Astrocyte (in vitro differentiated cells and primary cell): ENCODE results near the gene RUSC2. TPM values are rescaled to one million over a fixed set of nuclear protein-coding genes. Genes with fewer than 3 reads are reported as not detected.
"Not testable (repeated sequence)": the region's sequence is repeated elsewhere in the genome, so short reads cannot be mapped to it uniquely, and the experiment has no call there.

Source experiments
- DNase-seq: peaks from one replicate; pipeline ENCODE4 v3.0.0-alpha.2; 2010; ENCODE audit warnings: low read depth
- FAIRE-seq: peaks from 2 replicates; lab custom pipeline; 2011; peaks lifted over from hg19 to GRCh38; lab: Jason Lieb, UNC
- H2AFZ ChIP-seq: 2 replicates; pipeline ENCODE4 v1.6.0; 2012; ENCODE audit warnings: low read depth, low read length, inconsistent platforms
- H3K27ac ChIP-seq: 2 replicates; pipeline ENCODE4 v1.5.1; 2011; ENCODE audit warnings: low read depth, low read length, inconsistent platforms
- H3K27me3 ChIP-seq: 2 replicates; pipeline ENCODE4 v1.6.0; 2011; ENCODE audit warnings: low read length, inconsistent platforms; ENCODE audit not compliant: insufficient read depth
- H3K36me3 ChIP-seq: 2 replicates; pipeline ENCODE4 v1.5.1; 2011; ENCODE audit warnings: low read length, inconsistent platforms; ENCODE audit not compliant: insufficient read depth
- H3K4me1 ChIP-seq: 2 replicates; pipeline ENCODE4 v1.5.1; 2011; ENCODE audit warnings: low read length, inconsistent platforms; ENCODE audit not compliant: insufficient read depth
- H3K4me2 ChIP-seq: 2 replicates; pipeline ENCODE4 v1.6.0; 2012; ENCODE audit warnings: low read length, inconsistent platforms
- H3K4me3 ChIP-seq: 2 replicates; pipeline ENCODE4 v1.5.1; 2011; ENCODE audit warnings: low read depth, mild to moderate bottlenecking, low read length, inconsistent platforms; ENCODE audit not compliant: insufficient read depth
- H3K79me2 ChIP-seq: 2 replicates; pipeline ENCODE4 v1.6.0; 2012; ENCODE audit warnings: mild to moderate bottlenecking, low read length, inconsistent platforms; ENCODE audit not compliant: insufficient read depth
- H3K9ac ChIP-seq: 2 replicates; pipeline ENCODE4 v1.6.0; 2012; ENCODE audit warnings: mild to moderate bottlenecking, low read length, inconsistent platforms
- H3K9me3 ChIP-seq: 2 replicates; pipeline ENCODE4 v1.5.1; 2012; ENCODE audit warnings: low read depth, mild to moderate bottlenecking, low read length, inconsistent platforms; ENCODE audit not compliant: insufficient read depth
- H4K20me1 ChIP-seq: 2 replicates; pipeline ENCODE4 v1.6.0; 2012; ENCODE audit warnings: low read length, inconsistent platforms; ENCODE audit not compliant: insufficient read depth
- H3K27ac Mint-ChIP-seq: one replicate; pipeline ENCODE4 v1.8.0; 2021; ENCODE audit warnings: mild to moderate bottlenecking, mixed read lengths; ENCODE audit not compliant: unreplicated experiment
- H3K27me3 Mint-ChIP-seq: one replicate; pipeline ENCODE4 v1.8.0; 2021; ENCODE audit warnings: low read depth, mixed read lengths; ENCODE audit not compliant: unreplicated experiment
- H3K36me3 Mint-ChIP-seq: one replicate; pipeline ENCODE4 v1.8.0; 2021; ENCODE audit warnings: low read depth, mixed read lengths; ENCODE audit not compliant: unreplicated experiment
- H3K4me1 Mint-ChIP-seq: one replicate; pipeline ENCODE4 v1.8.0; 2021; ENCODE audit warnings: low read depth, mixed read lengths; ENCODE audit not compliant: unreplicated experiment
- H3K4me3 Mint-ChIP-seq: one replicate; pipeline ENCODE4 v1.8.0; 2021; ENCODE audit warnings: mild to moderate bottlenecking, moderate library complexity, mixed read lengths; ENCODE audit not compliant: unreplicated experiment
- H3K9me3 Mint-ChIP-seq: one replicate; pipeline ENCODE4 v1.8.0; 2021; ENCODE audit warnings: mild to moderate bottlenecking, mixed read lengths; ENCODE audit not compliant: unreplicated experiment
- CTCF ChIP-seq: IDR thresholded peaks from 2 replicates; pipeline ENCODE4 v1.5.1; 2011; ENCODE audit warnings: low read depth, mild to moderate bottlenecking, inconsistent platforms, low read length, moderate library complexity; ENCODE audit not compliant: insufficient read depth
- EZH2 ChIP-seq: IDR thresholded peaks from 2 replicates; pipeline ENCODE4 v1.6.1; 2012; ENCODE audit warnings: mild to moderate bottlenecking, low read length, inconsistent platforms; ENCODE audit not compliant: insufficient read depth
- total RNA-seq: library from RNA; stranded (reverse); gene quantifications from 2 replicates; pipeline ENCODE4 v1.2.1, GENCODE V29; 2021

Gene RUSC2
- total RNA-seq, 1 donor from 2014 or later: 63.8 TPM

- TF ChIP-seq CTCF (no peak), EZH2 (no peak)
- FAIRE-seq: no peak
These were observed 31.8 kb downstream of the RUSC2 start for GRCh38 chr9:35521708-35522107.

GRCh38 chr9:35522187-35522586 is 32.3 kb downstream of the RUSC2 start:
- Histone ChIP-seq H3K4me2 (peak overlapping the region; percentile 7), H3K9me3 (no peaks in the 10 kb centered on the region), H2AFZ (no peak overlapping the region), H3K27ac (peak overlapping the region; percentile 96), H3K9ac (peak overlapping the region; percentile 32), H3K36me3 (no peaks in the 10 kb centered on the region), H3K4me1 (peaks cover 66% of the 10 kb centered on the region), H4K20me1 (no peaks in the 10 kb centered on the region), H3K79me2 (peaks cover 74% of the 10 kb centered on the region), H3K4me3 (no peak overlapping the region), H3K27me3 (no peaks in the 10 kb centered on the region)
- H3K27me3 Mint-ChIP-seq: no peaks in the 10 kb centered on the region
- DNase-seq (no peak), FAIRE-seq (no peak)
- H3K4me3 Mint-ChIP-seq: peak overlapping the region; percentile 77
- peak overlapping the region; percentile 100 for H3K27ac Mint-ChIP-seq
- no peaks in the 10 kb centered on the region for H3K36me3 Mint-ChIP-seq
- H3K4me1 Mint-ChIP-seq: peaks cover 73% of the 10 kb centered on the region
- no peaks in the 10 kb centered on the region for H3K9me3 Mint-ChIP-seq
- TF ChIP-seq EZH2: no peak
- peak; percentile 12 for TF ChIP-seq CTCF

More at GRCh38 chr9:35521708-35522107, 31.8 kb downstream of the RUSC2 start:
- no peak overlapping the region for H2AFZ ChIP-seq
- H3K4me1 ChIP-seq: peaks cover 70% of the 10 kb centered on the region
- H3K4me3 ChIP-seq: no peak overlapping the region
- H3K36me3 ChIP-seq: no peaks in the 10 kb centered on the region
- DNase-seq: peak; percentile 94
- H3K9me3 Mint-ChIP-seq: no peaks in the 10 kb centered on the region
- no peaks in the 10 kb centered on the region for H3K36me3 Mint-ChIP-seq
- H4K20me1 ChIP-seq: no peaks in the 10 kb centered on the region
- H3K27me3 Mint-ChIP-seq: no peaks in the 10 kb centered on the region
- H3K4me1 Mint-ChIP-seq: peaks cover 74% of the 10 kb centered on the region
- peak overlapping the region; percentile 32 for H3K9ac ChIP-seq
- H3K27ac ChIP-seq: peak overlapping the region; percentile 96
- peaks cover 70% of the 10 kb centered on the region for H3K79me2 ChIP-seq
- H3K4me2 ChIP-seq: peak overlapping the region; percentile 7
- H3K9me3 ChIP-seq: no peaks in the 10 kb centered on the region
- H3K4me3 Mint-ChIP-seq: peak overlapping the region; percentile 77
- peak overlapping the region; percentile 100 for H3K27ac Mint-ChIP-seq
- H3K27me3 ChIP-seq: no peaks in the 10 kb centered on the region

- H3K4me1 ChIP-seq: peaks cover 61% of the 10 kb centered on the region
- peak overlapping the region; percentile 96 for H3K27ac ChIP-seq
- no peak for DNase-seq
- Mint-ChIP-seq H3K4me1 (peaks cover 68% of the 10 kb centered on the region), H3K9me3 (no peaks in the 10 kb centered on the region), H3K27me3 (no peaks in the 10 kb centered on the region), H3K36me3 (no peaks in the 10 kb centered on the region), H3K4me3 (peak overlapping the region; percentile 20), H3K27ac (peak overlapping the region; percentile 100)
- H3K9ac ChIP-seq: no peak overlapping the region
- TF ChIP-seq CTCF (no peak), EZH2 (no peak)
- H3K9me3 ChIP-seq: no peaks in the 10 kb centered on the region
- no peak overlapping the region for H2AFZ ChIP-seq
- peak overlapping the region; percentile 7 for H3K4me2 ChIP-seq
- H3K79me2 ChIP-seq: peaks cover 74% of the 10 kb centered on the region
- no peak overlapping the region for H3K4me3 ChIP-seq
- no peaks in the 10 kb centered on the region for H3K27me3 ChIP-seq
- peaks cover under 1% of the 10 kb centered on the region for H4K20me1 ChIP-seq
- peaks cover 1% of the 10 kb centered on the region for H3K36me3 ChIP-seq
- no peak for FAIRE-seq
These were observed 32.8 kb downstream of the RUSC2 start for GRCh38 chr9:35522700-35523099.

GRCh38 chr9:35523556-35523955 is 33.6 kb downstream of the RUSC2 start:
- DNase-seq, H3K36me3 Mint-ChIP-seq, H3K27me3 ChIP-seq, FAIRE-seq, H3K27me3 Mint-ChIP-seq, H3K4me3 ChIP-seq, H3K27ac Mint-ChIP-seq, H2AFZ ChIP-seq, H3K9me3 ChIP-seq, H3K27ac ChIP-seq, H3K4me2 ChIP-seq, H3K9me3 Mint-ChIP-seq, H3K4me3 Mint-ChIP-seq, H3K36me3 ChIP-seq, H4K20me1 ChIP-seq, H3K9ac ChIP-seq: not testable (repeated sequence)
- H3K79me2 ChIP-seq: peaks cover 81% of the 10 kb centered on the region
- H3K4me1 ChIP-seq: peaks cover 53% of the 10 kb centered on the region
- H3K4me1 Mint-ChIP-seq: peaks cover 60% of the 10 kb centered on the region
